Duodenal mucosa (tissue), 2 donors: ENCODE data around the gene RPL27.
"Not testable (repeated sequence)": the region's sequence is repeated elsewhere in the genome, so short reads cannot be mapped to it uniquely, and the experiment has no call there.

Source experiments
- H3K27ac ChIP-seq: one replicate; pipeline ENCODE4 v1.7.0; 2013; ENCODE audit warnings: low read depth, low read length
- H3K27me3 ChIP-seq, 2 donors: one replicate each; pipeline ENCODE4 v1.7.0; 2013; ENCODE audit warnings: low read length in 2 of 2, control low read depth in 1 of 2; ENCODE audit not compliant: insufficient read depth in 2 of 2, control insufficient read depth in 1 of 2
- H3K36me3 ChIP-seq, 2 donors: one replicate each; pipeline ENCODE4 v1.7.0; 2013; ENCODE audit warnings: low read length in 2 of 2, control low read depth in 1 of 2; ENCODE audit not compliant: insufficient read depth in 2 of 2, control insufficient read depth in 1 of 2
- H3K4me1 ChIP-seq, 2 donors: one replicate each; pipeline ENCODE4 v1.7.0; 2013; ENCODE audit warnings: low read length in 2 of 2, control low read depth in 1 of 2; ENCODE audit not compliant: insufficient read depth in 2 of 2, control insufficient read depth in 1 of 2
- H3K4me3 ChIP-seq, 2 donors: one replicate each; pipeline ENCODE4 v1.7.0; 2013; ENCODE audit warnings: low read length in 2 of 2, low read depth in 1 of 2
- H3K9ac ChIP-seq, 2 donors: one replicate each; pipeline ENCODE4 v1.7.0; 2013; ENCODE audit warnings: low read length in 2 of 2, low read depth in 1 of 2
- H3K9me3 ChIP-seq, 2 donors: one replicate each; pipeline ENCODE4 v1.7.0; 2013; ENCODE audit warnings: low read length in 2 of 2, control low read depth in 1 of 2; ENCODE audit not compliant: control insufficient read depth in 1 of 2

Gene RPL27

GRCh38 chr17:42997984-42998938 is at the start of gene RPL27:
TSS of gene RPL27 (plus strand) at chr17:42998419. CDS start at chr17:42998751, 332 bp downstream.
- Histone ChIP-seq H3K4me1 (peaks cover 19 to 27% of the 10 kb centered on the region in 2 donors), H3K27ac (peak within 1 kb of the TSS; percentile 90), H3K27me3 (no peaks in the 10 kb centered on the region), H3K9ac (peak within 1 kb of the TSS; percentile 95 to 97), H3K9me3 (no peaks in the 10 kb centered on the region), H3K36me3 (peaks cover 17 to 36% of the 10 kb centered on the region in 2 donors), H3K4me3 (peak within 1 kb of the TSS; percentile 96 to 97)

- no peak overlapping the region for H3K27ac ChIP-seq
- H3K9me3 ChIP-seq: no peaks in the 10 kb centered on the region
- peaks cover 21 to 51% of the 10 kb centered on the region in 2 donors for H3K36me3 ChIP-seq
- H3K27me3 ChIP-seq: no peaks in the 10 kb centered on the region
- no peaks in the 10 kb centered on the region for H3K4me1 ChIP-seq
- no peak overlapping the region for H3K9ac ChIP-seq
- no peak overlapping the region for H3K4me3 ChIP-seq
These were observed 48.0 kb upstream of the RPL27 start for GRCh38 chr17:42950044-42950783.

- Histone ChIP-seq H3K27ac (no peak overlapping the region), H3K4me1 (no peaks in the 10 kb centered on the region), H3K4me3 (no peak overlapping the region), H3K36me3 (peaks cover 29 to 75% of the 10 kb centered on the region in 2 donors), H3K9me3 (no peaks in the 10 kb centered on the region), H3K27me3 (no peaks in the 10 kb centered on the region), H3K9ac (no peak overlapping the region)
These were observed 44.5 kb upstream of the RPL27 start for GRCh38 chr17:42953669-42954068.

GRCh38 chr17:42964161-42964932 is 33.9 kb upstream of the RPL27 start, which contains the start of gene AARSD1:
TSS of gene AARSD1 (minus strand) at chr17:42964454. CDS start at chr17:42964440, 14 bp downstream.
- Histone ChIP-seq H3K9me3 (no peaks in the 10 kb centered on the region), H3K4me1 (peaks cover 7 to 9% of the 10 kb centered on the region in 2 donors), H3K4me3 (peak within 1 kb of the TSS; percentile 90 to 95), H3K36me3 (peaks cover 9 to 28% of the 10 kb centered on the region in 2 donors), H3K27me3 (no peaks in the 10 kb centered on the region), H3K9ac (peak within 1 kb of the TSS; percentile 81 to 84), H3K27ac (peak within 1 kb of the TSS; percentile 15)

- no peaks in the 10 kb centered on the region for H3K36me3 ChIP-seq
- H3K9me3 ChIP-seq: no peaks in the 10 kb centered on the region
- no peak overlapping the region for H3K4me3 ChIP-seq
- H3K4me1 ChIP-seq: peaks cover 7 to 9% of the 10 kb centered on the region in 2 donors
- H3K9ac ChIP-seq: no peak overlapping the region
- no peak overlapping the region for H3K27ac ChIP-seq
- no peaks in the 10 kb centered on the region for H3K27me3 ChIP-seq
These were observed 30.3 kb upstream of the RPL27 start for GRCh38 chr17:42967925-42968324.

- H3K4me3 ChIP-seq: no peak overlapping the region
- H3K27ac ChIP-seq: no peak overlapping the region
These were observed 29.1 kb upstream of the RPL27 start for GRCh38 chr17:42969001-42969581.

GRCh38 chr17:42971589-42971988 is 26.6 kb upstream of the RPL27 start:
- Histone ChIP-seq H3K27ac (no peak overlapping the region), H3K9me3 (no peaks in the 10 kb centered on the region), H3K4me3 (no peak overlapping the region), H3K9ac (no peak overlapping the region), H3K4me1 (no peaks in the 10 kb centered on the region), H3K27me3 (no peaks in the 10 kb centered on the region), H3K36me3 (no peaks in the 10 kb centered on the region)

More at GRCh38 chr17:42969001-42969581, 29.1 kb upstream of the RPL27 start:
- Histone ChIP-seq H3K4me1 (peaks cover 0 to under 1% of the 10 kb centered on the region in 2 donors), H3K36me3 (no peaks in the 10 kb centered on the region), H3K27me3 (no peaks in the 10 kb centered on the region), H3K9me3 (no peaks in the 10 kb centered on the region), H3K9ac (no peak overlapping the region)

- H3K9me3 ChIP-seq, H3K4me1 ChIP-seq, H3K27me3 ChIP-seq, H3K4me3 ChIP-seq, H3K27ac ChIP-seq, H3K9ac ChIP-seq, H3K36me3 ChIP-seq: not testable (repeated sequence)
These were observed 24.9 kb upstream of the RPL27 start for GRCh38 chr17:42973323-42973722.

GRCh38 chr17:42975265-42975664 is 23.0 kb upstream of the RPL27 start:
- Histone ChIP-seq H3K4me3 (no peak overlapping the region), H3K4me1 (peaks cover 12 to 13% of the 10 kb centered on the region in 2 donors), H3K27ac (no peak overlapping the region), H3K27me3 (no peaks in the 10 kb centered on the region), H3K36me3 (no peaks in the 10 kb centered on the region), H3K9me3 (no peaks in the 10 kb centered on the region), H3K9ac (no peak overlapping the region)
